A673 (cell line): ENCODE results near the gene OPRL1.

Source experiments
- CTCF ChIP-seq: fragments of 300-800, 200-600 bp; sonication (generic); conservative IDR thresholded peaks from 2 replicates; pipeline ENCODE4 v1.5.1; 2017; ENCODE audit warnings: low read depth, mild to moderate bottlenecking, antibody characterized with exemption, low read length, moderate library complexity, mixed read lengths
- EZH2 ChIP-seq: fragments of 200-600 bp; sonication (generic); IDR thresholded peaks from 2 replicates; pipeline ENCODE4 v1.6.1; 2017; ENCODE audit warnings: borderline replicate concordance, low read depth, mild to moderate bottlenecking, mixed read lengths, antibody characterized with exemption, low read length; ENCODE audit not compliant: poor library complexity, severe bottlenecking

GRCh38 chr20:64079273-64080012 lies 439 bp upstream of the OPRL1 start, which contains the start of gene RGS19:
- TF ChIP-seq CTCF: no peak
- no peak for TF ChIP-seq EZH2
